HG02623 (cell line): ENCODE results near the gene SLC6A1.
A peak's percentile ranks its signal among the peaks of the same experiment; 100 is the strongest.

Experiments
- ATAC-seq: cut with Tn5 transposase; IDR thresholded peaks from one replicate; pipeline ENCODE4 v1.9.1; 2021; ENCODE audit warnings: moderate library complexity; ENCODE audit not compliant: unreplicated experiment

SLC6A1 gene

GRCh38 chr3:10970306-10970960, 22.1 kb upstream of the SLC6A1 start:
- ATAC-seq, result no peak

DNA sequence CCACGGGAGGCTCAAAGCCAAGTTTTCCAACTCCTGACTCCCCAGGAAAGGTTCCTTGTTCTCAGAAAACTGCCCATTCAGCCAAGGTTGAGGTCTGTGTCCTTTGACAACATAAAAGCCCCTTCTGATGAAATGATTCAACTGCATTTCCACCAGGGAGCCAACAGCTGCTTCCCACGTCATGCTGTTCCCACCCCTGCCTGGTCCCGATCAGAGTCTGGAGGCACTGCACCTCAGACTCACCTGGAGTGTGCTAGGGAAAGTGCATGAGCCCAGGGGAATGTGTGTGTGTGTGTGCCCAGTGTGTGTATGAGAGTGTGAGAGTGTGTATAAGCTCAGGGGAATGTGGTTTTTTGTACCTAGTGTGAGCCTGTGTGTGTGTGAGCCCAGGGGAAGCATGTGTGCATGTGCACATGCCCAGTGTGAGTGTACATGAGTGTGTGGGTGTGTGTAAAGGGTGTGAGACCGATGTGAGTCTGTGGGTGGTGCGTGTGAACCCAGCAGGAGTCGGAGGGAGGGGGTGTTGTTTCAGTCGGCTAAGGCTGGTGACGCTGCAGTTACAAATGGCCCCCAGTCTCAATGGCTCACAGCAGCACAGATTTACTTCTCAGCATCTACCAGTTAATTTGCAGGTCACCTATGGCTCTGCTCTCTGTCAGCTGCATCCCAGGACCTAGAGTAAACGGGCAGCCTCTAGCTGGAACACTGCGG, 20.3 kb upstream of the SLC6A1 start:
- no peak for ATAC-seq

DNA sequence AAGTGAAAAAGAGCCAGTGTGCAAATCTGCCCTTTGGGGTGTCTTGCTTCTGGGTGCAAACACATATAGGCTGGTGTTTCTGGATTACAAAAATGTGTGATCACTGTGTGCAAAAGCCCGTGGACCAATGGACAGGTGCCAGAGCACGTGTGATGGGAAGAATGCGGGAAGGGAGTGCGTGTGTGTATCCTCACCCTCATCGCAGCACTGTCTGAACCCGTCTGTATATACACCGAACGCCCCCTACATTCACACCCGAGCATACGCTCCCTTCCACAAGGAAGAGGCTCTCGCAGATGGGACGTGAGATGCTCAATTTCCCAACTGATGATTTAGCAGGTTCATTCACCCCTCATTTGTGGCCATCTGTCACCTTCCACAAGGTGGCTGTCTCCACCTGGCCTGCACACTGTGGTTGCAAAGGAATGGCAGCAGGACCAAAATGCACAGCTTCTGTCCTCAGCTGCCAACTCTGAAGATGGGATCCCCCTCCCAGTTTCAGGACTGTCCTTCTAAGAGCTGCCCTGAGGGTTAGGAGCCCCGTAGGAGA, 19.4 kb upstream of the SLC6A1 start:
- no peak for ATAC-seq

DNA sequence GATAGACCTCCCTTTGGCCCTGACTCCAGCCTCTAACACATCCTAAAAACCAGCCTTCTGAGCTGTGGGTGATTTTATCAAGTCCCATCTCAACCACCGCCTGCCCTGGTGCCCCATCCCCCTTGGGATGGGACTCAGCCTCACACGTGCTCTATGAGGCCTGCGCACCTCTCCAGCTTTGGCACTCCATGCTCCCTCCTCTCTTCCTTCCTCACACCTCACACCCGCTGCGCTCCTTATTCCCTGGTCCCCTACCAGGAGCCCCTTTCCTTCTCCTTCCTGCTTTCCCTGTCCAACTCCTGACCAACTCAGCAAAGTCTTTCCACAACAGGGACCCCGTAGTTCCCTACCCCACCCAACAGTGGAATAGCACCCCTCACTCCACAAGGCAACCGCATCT, 18.4 kb upstream of the SLC6A1 start:
- no peak for ATAC-seq

- ATAC-seq, result no peak
These were observed 17.7 kb upstream of the SLC6A1 start for GRCh38 chr3:10974746-10975375.

DNA sequence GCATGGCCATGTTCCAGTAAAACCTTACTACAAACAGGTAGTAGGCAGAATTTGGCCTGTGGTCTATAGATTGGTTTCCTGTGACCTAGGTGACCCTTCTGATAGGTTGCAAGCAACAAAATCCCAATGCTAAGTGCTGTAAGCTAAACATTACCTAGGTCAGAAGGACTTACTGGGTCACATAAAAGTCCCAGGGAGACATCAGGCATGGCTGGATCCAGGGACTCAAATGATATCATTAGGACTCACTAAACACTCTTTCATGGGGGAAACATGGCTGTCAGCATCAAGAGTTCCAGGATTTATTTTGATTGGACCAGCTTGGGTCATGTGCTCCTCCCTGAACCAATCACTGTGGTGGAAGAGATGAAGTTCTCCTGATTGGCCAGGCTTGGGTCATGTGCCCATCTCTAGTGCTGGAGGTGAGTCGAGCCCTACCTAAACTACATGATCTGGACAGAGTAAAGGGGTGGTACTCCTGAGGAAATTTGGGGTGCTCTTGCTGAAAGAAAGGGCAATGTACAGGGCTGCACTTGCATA, 16.8 kb upstream of the SLC6A1 start:
- no peak for ATAC-seq

DNA sequence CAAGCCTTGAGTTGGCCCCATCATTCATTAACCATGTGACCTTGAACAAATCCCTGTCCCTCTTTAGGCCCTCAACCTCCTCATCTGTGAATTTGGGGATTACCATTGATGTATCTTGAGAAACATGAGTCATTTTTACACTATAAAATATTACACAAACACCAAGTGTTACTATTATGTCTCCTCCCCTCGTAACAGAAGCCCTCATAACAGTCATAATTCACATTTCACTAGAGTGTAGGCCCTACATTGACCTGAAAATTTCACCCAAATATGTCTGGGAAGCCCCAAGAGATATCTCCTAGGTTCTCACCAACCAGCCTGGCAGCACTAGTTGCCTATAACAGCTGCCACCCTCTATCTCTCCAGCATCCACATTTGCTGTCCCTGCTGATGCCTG, 15.8 kb upstream of the SLC6A1 start:
- no peak for ATAC-seq

DNA sequence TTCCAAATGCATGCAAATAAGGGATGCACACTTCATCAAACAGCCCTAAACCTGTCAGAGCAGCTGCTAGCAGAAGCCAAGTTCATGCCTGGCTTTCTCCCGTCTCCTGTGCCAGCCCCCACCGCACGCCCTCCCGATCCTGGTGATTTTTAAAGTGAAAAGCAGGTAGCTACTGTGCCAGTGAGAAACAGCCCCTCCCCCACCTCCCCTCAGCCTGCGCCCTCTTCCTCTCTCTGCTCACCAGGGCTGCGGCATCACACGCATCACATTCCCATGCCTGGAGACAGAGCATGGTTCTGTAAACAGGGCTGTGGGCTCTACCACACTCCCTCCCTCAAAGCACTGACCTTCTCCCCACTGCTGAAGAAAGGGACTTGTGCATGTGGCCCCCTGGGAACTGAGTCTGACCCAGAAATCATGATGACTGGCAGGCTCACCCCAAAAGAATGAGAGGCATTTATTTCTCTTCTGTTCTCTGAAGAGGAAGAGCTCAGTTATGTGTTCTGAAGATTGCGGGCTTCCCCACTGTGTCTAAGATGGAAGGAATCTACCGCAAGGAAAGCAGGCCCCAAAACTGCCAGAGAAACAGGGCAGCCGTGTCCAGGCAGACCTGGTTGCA, 14.5 kb upstream of the SLC6A1 start:
- no peak for ATAC-seq

DNA sequence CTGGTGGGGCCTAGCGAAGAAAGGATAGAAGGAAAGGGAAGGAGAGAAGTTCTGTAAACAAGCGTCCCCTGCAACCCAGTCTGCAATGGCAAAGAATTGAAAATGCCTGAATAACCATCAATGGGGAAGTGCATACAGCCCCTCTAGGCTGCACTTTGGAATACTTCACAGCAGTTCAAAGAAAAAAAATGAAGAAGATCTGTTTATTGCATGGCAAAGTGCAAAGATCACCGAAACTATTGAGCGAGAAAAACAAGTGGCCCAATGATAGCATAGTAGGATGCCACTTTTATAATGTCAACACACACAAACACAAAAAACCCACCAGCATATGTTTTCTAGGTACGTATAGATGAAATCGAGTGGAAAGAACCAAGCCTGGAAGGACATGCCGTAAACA, 13.6 kb upstream of the SLC6A1 start:
- ATAC-seq, result no peak

DNA sequence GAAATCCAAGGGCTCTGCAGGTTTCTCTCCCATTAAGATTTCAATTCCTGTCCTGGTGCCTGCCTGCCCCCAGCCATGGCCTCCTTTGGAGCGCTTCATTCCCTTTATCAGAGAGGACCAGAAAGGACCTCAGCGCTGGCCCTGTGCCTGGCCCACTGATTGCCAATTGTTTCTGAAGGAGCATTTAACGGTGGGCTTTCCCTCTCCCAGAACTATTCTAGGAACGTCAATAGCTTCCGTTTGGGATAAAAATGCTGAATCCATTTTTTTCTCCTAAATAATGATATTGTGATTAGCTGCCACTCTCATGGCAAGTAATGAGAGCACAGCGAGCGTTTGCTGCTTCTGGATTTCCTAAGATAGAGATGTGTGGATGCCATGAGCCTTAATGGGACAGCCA, 12.2 kb upstream of the SLC6A1 start:
- no peak for ATAC-seq

- ATAC-seq, result no peak
These were observed 11.5 kb upstream of the SLC6A1 start for GRCh38 chr3:10981031-10981430.

- no peak for ATAC-seq
These were observed 10.6 kb upstream of the SLC6A1 start for GRCh38 chr3:10981961-10982360.

DNA sequence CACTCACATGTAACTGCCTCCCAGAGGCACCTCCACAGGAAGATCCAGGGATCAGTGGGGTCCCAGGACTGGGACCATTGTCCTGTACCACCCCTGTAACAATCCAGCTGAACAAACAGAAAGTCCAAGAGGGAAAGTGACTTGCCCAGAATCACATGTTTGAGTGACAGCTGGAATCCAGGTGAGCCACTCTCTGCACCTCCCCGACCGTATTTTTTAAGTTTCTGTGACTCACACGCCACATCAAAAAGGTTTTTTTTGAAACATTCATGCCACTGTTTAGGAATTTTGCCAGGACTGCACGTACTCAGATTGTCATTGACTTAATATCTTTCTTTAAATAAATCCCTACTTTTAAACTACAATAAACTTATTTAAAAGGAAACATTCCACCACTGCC, 9.8 kb upstream of the SLC6A1 start:
- ATAC-seq, result no peak

DNA sequence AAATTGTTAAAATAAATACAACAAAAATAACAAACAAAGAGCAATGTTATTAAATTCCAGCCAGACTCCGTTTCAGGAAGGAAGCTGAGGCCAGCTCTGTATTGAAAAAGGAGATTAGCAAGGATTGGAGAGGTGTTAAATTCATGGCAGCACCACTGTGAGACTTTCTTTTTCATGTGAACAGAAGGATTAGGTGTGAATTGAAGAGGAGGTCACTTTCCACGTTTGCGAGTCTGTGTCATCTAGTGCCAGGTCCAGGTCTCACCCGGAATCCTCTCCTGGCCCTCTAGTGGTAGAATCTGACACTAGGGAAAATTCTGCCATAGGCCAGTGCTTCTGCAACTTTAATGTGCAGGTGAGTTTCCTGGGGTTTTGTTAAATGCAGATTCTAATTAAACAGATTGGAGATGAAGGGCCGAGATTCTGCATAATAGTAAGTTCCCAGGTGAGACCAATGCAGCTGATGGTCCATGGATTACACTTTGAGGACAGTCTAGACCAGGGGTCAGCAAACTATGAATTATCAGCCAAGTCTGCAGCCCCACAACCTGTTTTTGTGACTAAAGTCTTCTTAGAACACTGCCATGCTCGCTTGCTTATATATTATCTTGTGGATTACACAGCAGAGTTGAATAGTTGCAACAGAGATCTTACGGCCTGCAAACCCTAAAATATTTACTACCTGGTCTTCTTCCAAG, 9.2 kb upstream of the SLC6A1 start:
- peak; percentile 52 for ATAC-seq

DNA sequence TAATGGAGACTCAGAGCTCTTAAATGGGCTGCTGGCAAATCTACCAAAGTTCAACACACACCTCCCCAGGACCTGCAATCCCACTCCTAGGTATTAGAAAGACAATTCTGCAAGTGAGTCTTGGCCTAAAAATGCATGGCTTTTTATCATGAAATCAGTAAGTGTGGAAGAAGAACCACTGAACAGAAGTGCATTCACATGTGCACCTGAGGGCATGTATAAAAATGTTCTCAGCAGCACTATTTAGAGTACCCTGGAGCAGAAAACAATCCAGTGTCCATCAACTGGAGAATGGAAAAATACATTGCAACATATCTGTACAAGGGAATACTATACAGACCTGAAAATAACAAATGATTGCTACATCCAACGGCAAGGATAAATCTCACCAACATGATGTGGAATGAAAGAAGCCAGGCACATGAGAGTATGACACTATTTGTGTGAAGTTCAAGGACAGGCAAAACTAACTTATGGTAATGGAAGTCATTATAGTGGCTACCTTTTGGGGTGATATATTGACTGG, 8.1 kb upstream of the SLC6A1 start:
- no peak for ATAC-seq

- ATAC-seq, result no peak
These were observed 7.4 kb upstream of the SLC6A1 start for GRCh38 chr3:10985181-10985580.

GRCh38 chr3:10986592-10986991, 6.0 kb upstream of the SLC6A1 start:
- no peak for ATAC-seq

DNA sequence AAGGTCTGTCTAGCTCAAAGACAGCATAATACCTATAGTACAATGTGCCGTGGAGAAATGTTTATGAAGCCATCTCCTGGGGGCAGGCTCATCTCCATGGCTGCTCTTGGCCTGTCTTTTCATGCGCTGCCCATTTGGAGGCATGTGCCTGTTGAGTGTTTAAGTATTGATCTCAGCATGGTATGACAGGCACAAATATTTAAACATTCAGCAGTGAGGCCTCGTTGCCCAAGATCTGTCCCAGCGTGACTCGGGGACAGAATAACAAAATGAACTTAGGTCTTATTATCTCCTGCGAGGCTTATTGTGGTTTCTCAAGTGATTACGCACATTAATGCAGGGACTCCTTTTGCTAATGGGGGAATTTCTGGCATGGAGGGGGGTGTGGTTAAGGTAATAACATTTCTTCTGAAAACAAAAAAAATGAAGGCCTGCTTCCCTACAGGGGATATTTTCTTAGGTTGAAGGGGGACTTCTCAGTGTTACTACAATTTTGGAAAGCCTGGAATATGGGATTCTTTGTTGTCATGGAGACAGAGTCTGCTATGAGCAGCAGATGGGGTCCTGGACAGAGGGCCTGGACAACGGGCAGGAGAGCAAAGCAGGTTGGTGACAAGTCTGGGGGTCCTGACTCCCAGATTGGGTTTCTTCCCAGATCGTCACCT, 4.4 kb upstream of the SLC6A1 start:
- ATAC-seq, result no peak

- no peak for ATAC-seq
These were observed 3.5 kb upstream of the SLC6A1 start for GRCh38 chr3:10988991-10989484.
